Measurements from ENCODE around the gene RHOT1.
"Not testable (repeated sequence)": the region's sequence is repeated elsewhere in the genome, so short reads cannot be mapped to it uniquely, and the experiment has no call there.

RHOT1 gene

DNA sequence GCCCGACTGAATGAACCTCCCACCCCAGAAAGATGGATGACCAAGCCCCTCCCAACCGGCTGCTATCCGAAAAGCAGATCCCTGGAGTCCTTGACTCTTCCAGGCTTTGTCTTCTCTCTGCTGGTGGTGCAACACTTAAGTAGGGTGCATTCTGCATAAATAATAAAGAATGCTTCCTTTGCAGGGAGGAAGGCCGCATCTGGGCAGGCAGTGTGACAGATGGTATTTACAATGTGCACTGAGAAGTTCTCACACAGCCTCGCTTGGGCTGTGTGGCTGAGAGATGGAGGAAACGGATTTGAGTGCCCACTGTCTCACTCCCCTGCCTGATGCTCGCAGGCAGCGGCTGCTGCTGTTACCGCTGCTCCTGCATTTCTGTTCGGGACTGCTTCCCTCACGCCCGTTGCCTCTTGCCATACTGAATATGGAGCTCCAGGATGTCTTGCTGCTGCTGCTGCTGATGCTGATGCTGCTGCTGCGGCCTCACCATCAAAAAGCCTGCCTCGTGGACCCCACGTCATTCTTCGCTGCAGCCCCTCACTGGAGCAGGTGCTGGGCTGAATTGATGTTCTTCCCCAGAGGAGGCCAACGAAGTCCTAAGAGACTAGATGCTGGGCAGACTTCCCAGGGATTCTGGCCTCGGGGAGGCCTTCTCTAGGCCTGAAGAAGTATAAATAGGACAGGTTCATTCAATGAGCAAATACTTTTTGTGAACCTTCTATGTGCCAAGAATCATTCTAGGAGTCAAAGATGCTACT is 116.3 kb downstream of the RHOT1 start:
- no peak for DNase-seq
- no peak for ATAC-seq
- Mint-ChIP-seq H3K27me3 (peaks cover 46% of the 10 kb centered on the region), H3K27ac (no peak overlapping the region), H3K36me3 (ENCODE audit: low read depth) (no peaks in the 10 kb centered on the region), H3K4me3 (no peak overlapping the region), H3K4me1 (no peaks in the 10 kb centered on the region), H3K9me3 (no peaks in the 10 kb centered on the region)

GRCh38 chr17:32259586-32259985 is 117.3 kb downstream of the RHOT1 start:
- Mint-ChIP-seq H3K27ac (no peak overlapping the region), H3K9me3 (no peaks in the 10 kb centered on the region), H3K4me3 (no peak overlapping the region), H3K27me3 (peaks cover 56% of the 10 kb centered on the region), H3K36me3 (ENCODE audit: low read depth) (no peaks in the 10 kb centered on the region), H3K4me1 (no peaks in the 10 kb centered on the region)
- ATAC-seq (no peak), DNase-seq (no peak)

DNA sequence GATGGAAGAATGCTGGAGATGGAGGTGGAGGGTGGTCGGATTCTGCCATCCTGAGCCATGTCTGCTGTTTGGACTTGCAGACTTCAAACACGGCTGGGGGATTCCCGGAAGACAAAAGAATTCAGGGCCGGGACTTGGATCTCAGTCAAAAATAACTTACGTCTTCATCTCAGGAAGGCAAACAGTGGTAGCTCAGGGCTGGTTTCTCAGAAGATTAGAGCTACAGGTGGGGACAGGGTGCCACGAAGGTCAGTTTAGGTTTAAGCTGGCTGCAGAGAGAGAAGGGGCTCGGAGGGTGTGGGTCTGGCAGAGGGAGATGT is 119.1 kb downstream of the RHOT1 start:
- Mint-ChIP-seq H3K27me3 (peaks cover 61% of the 10 kb centered on the region), H3K27ac (no peak overlapping the region), H3K36me3 (ENCODE audit: low read depth) (no peaks in the 10 kb centered on the region), H3K4me3 (no peak overlapping the region), H3K9me3 (no peaks in the 10 kb centered on the region), H3K4me1 (peaks cover 2% of the 10 kb centered on the region)
- ATAC-seq = no peak
- no peak for DNase-seq

- no peak for ATAC-seq
- Mint-ChIP-seq H3K9me3 (no peaks in the 10 kb centered on the region), H3K4me3 (no peak overlapping the region), H3K27me3 (peaks cover 63% of the 10 kb centered on the region), H3K4me1 (peaks cover 5% of the 10 kb centered on the region), H3K36me3 (ENCODE audit: low read depth) (no peaks in the 10 kb centered on the region), H3K27ac (no peak overlapping the region)
- DNase-seq = no peak
These were observed 119.7 kb downstream of the RHOT1 start for GRCh38 chr17:32261936-32262510.

DNA sequence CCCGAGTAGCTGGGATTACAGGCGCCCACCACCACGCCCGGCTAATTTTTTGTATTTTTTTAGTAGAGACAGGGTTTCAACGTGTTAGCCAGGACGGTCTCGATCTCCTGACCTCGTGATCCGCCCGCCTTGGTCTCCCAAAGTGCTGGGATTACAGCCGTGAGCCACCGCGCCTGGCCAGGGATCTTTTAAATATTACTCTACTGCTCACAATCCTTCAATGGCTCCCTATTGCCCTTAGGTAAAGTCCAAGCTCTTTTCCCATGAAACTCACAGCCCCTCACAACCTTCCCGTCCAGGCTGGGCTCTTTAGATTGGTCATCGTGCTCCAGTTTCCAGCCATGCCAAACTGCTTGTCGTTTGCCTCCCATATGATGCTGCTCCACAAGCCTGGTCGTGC is 121.2 kb downstream of the RHOT1 start:
- not testable (repeated sequence) for H3K4me3 Mint-ChIP-seq; H3K27ac Mint-ChIP-seq; DNase-seq; ATAC-seq; H3K9me3 Mint-ChIP-seq; H3K36me3 Mint-ChIP-seq (ENCODE audit: low read depth)
- Mint-ChIP-seq H3K27me3 (peaks cover 66% of the 10 kb centered on the region), H3K4me1 (peaks cover 13% of the 10 kb centered on the region)

DNA sequence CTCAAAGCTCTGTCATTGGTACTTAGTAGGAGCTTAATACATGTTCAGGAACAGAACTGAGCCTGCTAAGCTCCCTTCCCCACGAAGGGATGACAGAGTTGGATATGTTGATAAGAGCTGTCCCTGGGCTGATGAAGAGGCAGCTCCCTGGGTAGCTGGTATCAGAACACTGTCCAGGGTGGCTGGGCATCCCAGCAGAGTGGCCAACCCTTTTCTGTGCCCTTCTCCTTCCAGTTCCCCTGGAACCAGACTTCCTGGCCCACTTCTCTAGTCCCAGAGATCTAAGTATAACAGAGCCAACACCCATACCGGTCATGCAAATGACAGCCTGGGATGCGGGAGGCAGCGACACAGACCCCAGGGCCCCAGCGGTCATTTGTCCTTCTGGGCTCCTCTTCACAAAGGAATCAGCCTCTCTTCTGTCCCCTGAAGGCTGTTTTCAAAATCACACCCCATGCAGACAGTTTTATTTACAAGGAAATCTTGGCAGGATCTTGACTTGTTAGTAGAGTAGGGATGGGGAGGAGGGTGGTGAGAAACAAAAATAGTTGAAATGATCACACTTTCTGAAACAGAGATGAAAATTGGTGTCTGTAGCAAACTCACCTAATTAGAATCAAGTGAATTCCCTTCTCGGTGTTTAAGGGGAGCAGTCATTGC is 122.0 kb downstream of the RHOT1 start:
- peaks cover 70% of the 10 kb centered on the region for H3K27me3 Mint-ChIP-seq
- peak overlapping the region; percentile 20 for H3K27ac Mint-ChIP-seq
- DNase-seq = no peak
- no peak for ATAC-seq
- H3K36me3 Mint-ChIP-seq (ENCODE audit: low read depth) = no peaks in the 10 kb centered on the region
- H3K9me3 Mint-ChIP-seq = no peaks in the 10 kb centered on the region
- peaks cover 15% of the 10 kb centered on the region for H3K4me1 Mint-ChIP-seq
- H3K4me3 Mint-ChIP-seq = no peak overlapping the region

DNA sequence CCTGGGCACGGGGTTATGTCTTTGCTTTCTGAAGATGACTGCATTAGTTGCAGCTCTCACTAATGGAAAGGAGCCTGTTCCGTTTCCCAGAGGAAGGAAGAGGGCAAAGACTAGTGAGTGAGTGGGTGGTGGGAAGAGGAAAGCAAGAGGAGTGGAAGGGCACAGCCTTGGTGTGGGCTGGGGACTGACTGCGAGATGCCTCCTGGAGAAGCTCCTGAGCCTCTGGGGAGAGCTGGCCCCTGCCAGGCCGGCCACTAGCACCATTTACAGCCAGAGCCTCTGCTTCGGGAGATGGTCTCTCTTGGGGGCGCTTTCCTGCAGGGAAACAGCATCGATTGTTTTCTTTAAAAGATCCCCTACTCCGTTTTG is 122.5 kb downstream of the RHOT1 start:
- Mint-ChIP-seq H3K27ac (peak overlapping the region; percentile 20), H3K4me3 (peak overlapping the region; percentile 59), H3K36me3 (ENCODE audit: low read depth) (no peaks in the 10 kb centered on the region), H3K9me3 (no peaks in the 10 kb centered on the region), H3K4me1 (peaks cover 16% of the 10 kb centered on the region), H3K27me3 (peaks cover 71% of the 10 kb centered on the region)
- DNase-seq = no peak
- ATAC-seq = no peak

DNA sequence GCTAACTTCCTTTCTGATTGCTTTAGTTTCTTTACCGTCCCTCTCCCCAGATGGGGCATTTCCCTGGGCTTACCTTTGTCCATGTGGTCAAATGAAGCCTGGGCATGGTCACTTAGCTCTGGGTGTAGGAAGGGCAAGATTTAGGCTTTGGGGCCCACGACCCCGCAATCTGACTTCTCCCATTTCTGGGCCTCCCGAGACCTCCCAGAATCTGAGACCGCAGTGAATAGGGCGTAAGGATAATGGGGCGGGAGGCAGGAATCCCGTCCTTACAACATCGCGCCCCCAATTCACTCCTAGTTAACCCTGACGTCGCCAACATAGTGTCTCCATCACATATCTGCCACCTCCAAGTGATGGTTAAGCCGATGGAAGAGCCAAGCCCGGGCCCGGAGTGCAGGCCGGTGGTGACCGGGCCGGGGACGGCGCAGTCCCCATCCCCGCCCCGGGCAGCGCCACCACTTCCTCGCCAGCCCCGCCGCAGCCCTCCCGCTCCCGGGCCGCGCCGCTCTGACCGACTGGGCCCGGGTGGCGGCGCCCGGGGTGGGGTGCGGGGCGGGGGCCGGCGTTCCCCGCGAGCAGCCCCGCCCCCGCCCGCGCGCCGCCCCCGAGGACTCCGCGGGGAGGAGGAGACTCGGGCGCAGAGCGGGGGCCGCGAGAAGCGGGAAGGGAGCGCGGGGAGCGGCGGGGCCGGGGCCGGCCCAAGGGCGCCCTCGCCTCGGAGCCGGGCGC is 123.1 kb downstream of the RHOT1 start, which contains the start of gene RHBDL3:
Gene RHBDL3 (plus strand): TSS at position 641 of the 732 bp plus-strand sequence. CDS start 358 bp downstream, outside the sequence.
- Mint-ChIP-seq H3K4me3 (peak within 1 kb of the TSS; percentile 68), H3K27ac (peak within 1 kb of the TSS; percentile 20), H3K27me3 (peaks cover 73% of the 10 kb centered on the region), H3K36me3 (ENCODE audit: low read depth) (no peaks in the 10 kb centered on the region), H3K9me3 (no peaks in the 10 kb centered on the region), H3K4me1 (peaks cover 16% of the 10 kb centered on the region)
- DNase-seq (peak; percentile 7), ATAC-seq (no peak)

- H3K27ac Mint-ChIP-seq = no peak overlapping the region
These were observed 123.7 kb downstream of the RHOT1 start for GRCh38 chr17:32266051-32266388.

DNA sequence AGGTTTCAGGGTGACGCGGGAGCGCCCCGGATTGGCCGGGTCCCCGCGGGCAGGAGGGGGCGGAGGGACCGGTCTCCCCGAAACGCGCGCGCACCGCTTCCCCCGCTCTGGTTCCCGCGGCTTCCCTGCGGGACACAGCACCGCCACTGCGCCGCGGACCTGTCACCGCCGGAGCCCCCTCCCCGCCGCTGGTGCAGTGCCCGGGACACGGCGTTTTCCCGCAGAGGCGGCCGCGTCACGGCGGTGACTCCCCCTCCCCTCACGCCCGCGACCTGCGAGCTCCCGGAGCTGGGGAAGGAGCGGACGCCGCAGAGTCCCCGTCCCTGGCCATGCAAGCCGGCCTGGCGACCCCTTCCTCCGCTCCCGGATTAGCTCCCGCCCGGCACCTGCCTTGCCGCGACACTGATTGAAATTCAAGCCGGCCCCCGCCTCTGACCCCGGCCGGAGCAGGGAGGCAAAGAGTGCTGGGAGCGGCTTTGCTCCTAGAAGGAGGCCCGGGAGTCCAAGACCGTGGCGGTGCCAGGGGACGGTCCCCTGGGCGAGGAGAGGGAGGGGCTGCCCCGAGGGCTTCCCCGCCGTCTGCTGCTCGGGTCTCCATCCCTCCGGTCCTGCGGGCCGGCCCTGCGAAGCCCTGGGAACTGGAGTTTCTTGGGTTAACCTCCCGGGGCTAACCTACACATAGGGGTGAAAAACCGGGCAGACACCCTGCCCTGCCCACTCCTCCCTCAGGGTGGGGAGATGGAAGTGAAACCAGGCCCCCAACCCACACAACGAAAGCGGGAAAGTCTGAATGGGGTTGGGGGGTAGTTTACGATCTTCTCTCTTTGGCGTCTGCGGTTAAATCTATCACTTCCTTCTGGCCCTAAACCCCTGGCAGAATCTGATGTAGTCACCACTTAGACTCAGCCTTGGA is 124.3 kb downstream of the RHOT1 start:
- H3K27me3 Mint-ChIP-seq = peaks cover 77% of the 10 kb centered on the region
- H3K36me3 Mint-ChIP-seq (ENCODE audit: low read depth) = no peaks in the 10 kb centered on the region
- H3K4me1 Mint-ChIP-seq = peaks cover 16% of the 10 kb centered on the region
- no peak overlapping the region for H3K27ac Mint-ChIP-seq
- DNase-seq = peak; percentile 19
- H3K9me3 Mint-ChIP-seq = no peaks in the 10 kb centered on the region
- H3K4me3 Mint-ChIP-seq = peak overlapping the region; percentile 68
- ATAC-seq = peak; percentile 55

More at GRCh38 chr17:32266051-32266388, 123.7 kb downstream of the RHOT1 start:
- Mint-ChIP-seq H3K36me3 (ENCODE audit: low read depth) (no peaks in the 10 kb centered on the region), H3K27me3 (peaks cover 73% of the 10 kb centered on the region), H3K4me3 (no peak overlapping the region), H3K9me3 (no peaks in the 10 kb centered on the region), H3K4me1 (peaks cover 16% of the 10 kb centered on the region)
- ATAC-seq (no peak), DNase-seq (no peak)

- peak; percentile 17 for ATAC-seq
- H3K27me3 Mint-ChIP-seq = peaks cover 76% of the 10 kb centered on the region
- H3K4me3 Mint-ChIP-seq = peak overlapping the region; percentile 56
These were observed 125.4 kb downstream of the RHOT1 start for GRCh38 chr17:32267690-32268205.

DNA sequence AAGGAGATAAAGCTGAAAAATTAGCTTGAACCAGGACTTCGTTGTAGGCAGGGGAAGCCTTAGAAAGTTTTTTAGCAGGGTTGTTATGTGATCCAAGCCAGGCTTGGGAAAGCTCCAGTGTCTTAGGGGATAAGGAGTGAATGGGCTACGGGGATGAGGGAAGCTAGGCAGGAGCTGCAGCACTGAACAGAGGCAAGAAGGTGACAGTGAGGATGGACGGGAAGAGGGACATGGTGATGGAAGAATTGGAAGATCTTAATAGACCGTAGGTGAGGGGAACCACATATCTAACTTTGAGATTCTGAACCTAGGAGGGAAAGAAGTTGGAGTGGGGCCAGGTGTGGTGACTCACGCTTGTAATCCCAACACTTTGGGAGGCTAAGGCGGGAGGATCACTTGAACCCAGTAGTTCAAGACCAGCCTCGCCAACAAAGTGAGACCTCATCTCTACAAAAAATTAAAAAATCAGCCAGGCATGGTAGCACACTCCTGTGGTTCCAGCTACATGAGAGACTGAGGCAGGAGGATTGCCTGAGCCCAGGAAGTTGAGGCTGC is 126.5 kb downstream of the RHOT1 start:
- Mint-ChIP-seq H3K9me3 (no peaks in the 10 kb centered on the region), H3K27ac (no peak overlapping the region), H3K4me3 (no peak overlapping the region), H3K27me3 (peaks cover 72% of the 10 kb centered on the region), H3K4me1 (peaks cover 16% of the 10 kb centered on the region), H3K36me3 (ENCODE audit: low read depth) (no peaks in the 10 kb centered on the region)
- ATAC-seq = no peak
- DNase-seq = no peak

More at GRCh38 chr17:32267690-32268205, 125.4 kb downstream of the RHOT1 start:
- Mint-ChIP-seq H3K9me3 (no peaks in the 10 kb centered on the region), H3K27ac (no peak overlapping the region), H3K36me3 (ENCODE audit: low read depth) (no peaks in the 10 kb centered on the region), H3K4me1 (peaks cover 16% of the 10 kb centered on the region)
- DNase-seq = peak; percentile 16

GRCh38 chr17:32269377-32269776 is 127.1 kb downstream of the RHOT1 start:
- Mint-ChIP-seq H3K36me3 (ENCODE audit: low read depth) (no peaks in the 10 kb centered on the region), H3K4me1 (peaks cover 16% of the 10 kb centered on the region), H3K4me3 (no peak overlapping the region), H3K27me3 (peaks cover 72% of the 10 kb centered on the region), H3K27ac (no peak overlapping the region), H3K9me3 (no peaks in the 10 kb centered on the region)
- DNase-seq (no peak), ATAC-seq (no peak)
